GM18519 (cell line): Measurements from ENCODE around the gene NOS1AP.

Source experiments
- ATAC-seq: cut with Tn5 transposase; IDR thresholded peaks from one replicate; pipeline ENCODE4 v1.9.1; 2021; ENCODE audit warnings: mild to moderate bottlenecking, moderate library complexity; ENCODE audit not compliant: unreplicated experiment, low FRiP score

NOS1AP gene

DNA sequence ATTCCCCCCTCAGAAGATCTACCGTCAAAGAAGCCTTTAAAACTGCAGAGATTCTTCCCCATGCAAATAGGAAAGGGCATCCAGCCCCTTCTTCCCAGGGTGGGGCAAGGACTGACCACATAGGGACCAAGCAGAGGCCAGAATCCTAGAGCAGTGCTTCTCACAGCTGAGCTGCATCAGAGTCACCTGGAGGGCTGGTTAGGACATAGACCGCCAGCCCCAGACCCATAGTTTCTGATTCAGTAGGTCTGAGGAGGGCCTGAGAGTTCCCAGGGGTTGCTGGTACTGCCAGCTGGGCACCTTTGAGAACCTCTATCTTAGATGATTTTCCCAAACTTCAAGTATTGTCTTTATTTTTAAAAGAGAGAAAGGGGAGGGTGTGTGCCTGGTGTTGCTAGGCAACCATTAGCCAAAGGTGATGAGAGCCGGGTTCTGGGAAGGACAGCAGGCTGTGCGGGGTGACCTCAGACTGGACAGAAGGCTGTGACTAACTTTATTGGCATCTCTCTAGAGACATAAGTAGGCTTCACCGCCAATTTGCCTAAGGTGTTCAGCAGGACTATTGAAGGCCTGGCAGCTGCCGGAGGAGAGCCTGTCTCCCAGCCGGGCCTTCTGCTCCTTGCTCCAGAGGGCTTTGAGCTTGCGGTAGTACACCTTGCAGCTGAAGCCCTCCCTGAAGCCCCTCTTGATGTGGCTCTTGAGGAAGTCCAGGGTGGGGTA lies 304.2 kb downstream of the NOS1AP start:
- no peak for ATAC-seq

DNA sequence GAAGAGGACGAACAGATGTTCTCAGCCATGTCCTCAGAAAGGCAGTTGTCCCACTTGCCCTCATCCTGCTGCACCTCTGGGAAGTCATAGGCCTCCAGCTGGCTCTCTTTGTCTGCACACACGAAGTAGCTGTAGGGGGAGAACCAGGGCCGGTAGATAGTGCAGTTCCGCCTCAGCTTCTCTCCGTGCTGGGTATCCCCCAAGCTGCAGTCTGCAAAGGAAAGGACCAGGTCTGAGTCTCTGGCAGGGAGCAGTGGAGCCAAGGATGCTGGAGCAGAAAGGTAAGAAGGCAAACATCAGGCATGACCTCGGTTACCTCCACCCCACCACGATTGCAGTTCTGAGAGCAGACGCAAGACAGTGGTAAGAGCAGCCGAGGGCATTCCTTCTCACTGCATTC lies 304.9 kb downstream of the NOS1AP start:
- no peak for ATAC-seq

DNA sequence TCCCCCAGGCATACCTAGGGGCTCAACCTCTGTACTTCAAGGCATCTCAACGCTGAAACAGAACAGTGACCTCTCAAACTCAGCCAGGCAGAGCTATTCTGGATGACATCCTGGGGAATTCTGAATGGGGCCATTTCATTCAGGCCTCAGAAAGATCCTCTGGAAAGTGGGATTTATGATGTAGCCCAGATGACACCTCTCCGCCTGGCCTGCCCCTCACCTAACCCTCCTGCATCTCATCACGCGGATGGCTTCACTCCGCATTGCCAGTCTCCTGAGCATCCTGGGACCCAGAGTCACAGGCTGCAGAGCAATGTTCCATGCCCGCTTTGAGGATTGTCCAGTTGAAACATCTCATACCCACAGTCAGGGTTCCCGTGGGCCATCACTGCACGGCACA lies 306.0 kb downstream of the NOS1AP start:
- no peak for ATAC-seq

DNA sequence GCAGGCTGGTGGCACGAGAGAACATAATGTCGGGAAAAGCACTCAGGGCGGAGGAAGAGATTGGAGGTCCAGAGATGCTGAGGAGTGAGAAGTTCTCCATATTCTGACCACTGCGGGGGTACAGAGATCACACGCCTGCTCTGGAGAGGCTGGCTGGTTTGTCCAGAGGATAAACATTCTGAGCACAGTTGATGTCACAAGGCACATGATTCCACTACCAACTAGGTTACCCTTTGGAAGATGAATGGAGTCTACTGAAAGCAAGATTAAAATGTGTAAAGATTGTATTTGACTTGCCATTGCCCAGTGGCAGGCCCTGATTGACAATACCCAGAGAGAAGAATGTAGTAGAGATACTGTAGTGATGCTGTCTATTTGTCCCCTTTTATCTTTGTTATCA lies 307.2 kb downstream of the NOS1AP start, which contains the start of gene SPATA46:
SPATA46 (minus strand) TSS at position 164 of the 400 bp plus-strand sequence; CDS start at position 100, 64 bp downstream.
- ATAC-seq = no peak

DNA sequence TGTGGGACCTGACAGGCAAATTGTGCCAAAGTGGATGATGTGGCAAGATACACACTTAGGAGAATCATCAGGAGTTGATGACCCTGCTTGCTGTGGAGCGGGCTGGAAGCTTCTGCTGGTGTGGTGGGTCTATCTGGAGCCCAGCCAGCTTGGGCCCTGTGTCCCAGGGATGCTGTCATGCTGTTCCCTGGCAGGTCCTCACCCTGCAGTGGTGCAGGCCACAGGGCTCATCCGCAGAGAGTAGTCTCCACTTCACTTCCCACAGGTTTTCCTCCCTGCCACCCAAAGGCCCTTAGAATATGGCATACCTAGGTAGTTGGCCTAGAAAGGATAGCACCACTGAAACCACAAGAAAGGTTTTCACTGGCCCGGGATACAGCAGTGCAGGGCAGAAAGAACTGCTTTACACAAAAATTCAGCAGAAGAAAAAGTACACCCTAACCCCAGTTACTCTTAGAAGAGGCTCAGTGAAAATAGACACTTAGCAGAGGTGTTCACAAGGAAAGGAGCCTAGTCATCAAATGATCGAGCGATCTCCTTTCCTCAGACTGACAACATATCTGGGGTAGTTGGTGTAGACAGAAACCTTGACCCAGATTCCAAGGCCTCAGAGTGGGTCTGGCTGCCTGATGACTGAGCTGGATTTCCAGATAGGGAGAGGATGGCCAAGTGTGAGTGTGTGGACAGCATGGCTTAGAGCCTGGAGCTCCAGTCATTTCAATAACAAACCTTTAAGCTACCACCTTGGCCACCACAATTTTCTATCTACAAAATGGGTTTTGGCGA lies 310.8 kb downstream of the NOS1AP start:
- no peak for ATAC-seq

DNA sequence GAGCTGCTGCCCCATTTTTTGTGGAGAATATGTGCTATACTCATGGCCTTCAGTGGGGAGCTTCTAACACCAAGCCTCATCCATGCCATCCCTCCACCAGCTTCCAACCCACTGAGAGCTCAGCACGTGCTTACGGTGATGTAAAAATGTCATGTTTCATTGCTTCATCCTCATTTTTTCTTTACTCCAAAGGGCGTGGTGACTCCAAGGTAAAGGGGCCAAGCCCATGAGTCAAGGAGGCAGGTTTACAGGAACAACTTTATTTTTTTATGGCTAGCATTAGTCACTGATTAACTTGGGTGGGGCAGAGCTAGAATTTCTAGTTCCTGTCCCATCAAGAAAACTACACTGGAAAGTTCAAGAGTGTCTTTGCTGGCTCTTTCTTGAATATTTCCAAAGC lies 311.9 kb downstream of the NOS1AP start, which contains the start of gene C1orf226:
C1orf226 (plus strand) TSS at position 346 of the 400 bp plus-strand sequence. CDS start 174 bp downstream, outside the sequence.
- no peak for ATAC-seq

DNA sequence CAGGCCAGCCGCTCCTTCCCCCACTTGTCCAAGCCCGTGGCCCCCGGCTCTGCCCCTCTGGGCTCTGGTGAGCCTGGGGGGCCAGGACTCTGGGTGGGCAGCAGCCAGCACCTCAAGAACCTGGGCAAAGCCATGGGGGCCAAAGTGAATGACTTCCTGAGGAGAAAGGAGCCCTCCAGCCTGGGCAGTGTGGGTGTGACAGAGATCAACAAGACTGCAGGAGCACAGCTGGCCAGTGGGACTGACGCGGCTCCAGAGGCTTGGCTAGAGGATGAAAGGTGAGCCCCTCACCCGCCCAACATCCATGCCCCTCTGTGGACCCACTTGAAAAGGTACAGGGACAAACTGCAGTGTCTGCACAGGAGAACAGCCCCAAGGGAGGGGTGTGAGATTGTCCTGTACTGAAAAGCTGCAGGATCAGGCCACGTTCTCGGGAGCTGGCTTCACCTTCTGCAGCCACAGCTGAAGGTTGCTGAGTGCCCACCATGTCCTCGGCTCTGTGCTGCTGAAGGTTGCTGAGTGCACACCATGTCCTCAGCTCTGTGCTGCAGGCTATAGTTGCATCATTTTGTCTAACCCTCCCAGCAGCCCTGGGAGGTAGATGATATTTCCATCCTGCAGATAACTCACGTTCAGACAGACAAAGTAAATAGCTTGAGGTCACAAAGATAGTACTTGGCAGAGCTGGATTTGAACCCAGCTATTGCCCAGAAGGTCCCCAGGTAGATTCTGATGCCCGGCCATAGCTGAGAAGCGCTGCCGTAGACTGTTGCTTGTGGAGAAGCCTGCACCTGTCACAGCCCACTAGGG lies 312.7 kb downstream of the NOS1AP start:
- no peak for ATAC-seq

DNA sequence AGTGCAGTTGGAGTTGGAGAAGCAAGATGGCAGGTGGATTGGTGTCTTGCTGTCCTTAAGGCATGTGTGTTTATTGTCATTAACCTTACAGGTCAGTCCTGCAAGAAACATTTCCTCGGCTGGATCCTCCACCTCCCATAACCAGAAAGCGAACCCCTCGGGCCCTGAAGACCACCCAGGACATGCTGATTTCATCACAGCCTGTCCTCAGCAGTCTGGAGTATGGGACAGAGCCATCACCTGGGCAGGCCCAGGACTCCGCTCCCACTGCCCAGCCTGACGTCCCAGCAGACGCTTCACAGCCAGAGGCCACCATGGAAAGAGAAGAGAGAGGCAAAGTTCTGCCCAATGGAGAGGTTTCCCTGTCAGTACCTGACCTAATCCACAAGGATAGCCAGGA lies 313.6 kb downstream of the NOS1AP start:
- ATAC-seq = no peak

DNA sequence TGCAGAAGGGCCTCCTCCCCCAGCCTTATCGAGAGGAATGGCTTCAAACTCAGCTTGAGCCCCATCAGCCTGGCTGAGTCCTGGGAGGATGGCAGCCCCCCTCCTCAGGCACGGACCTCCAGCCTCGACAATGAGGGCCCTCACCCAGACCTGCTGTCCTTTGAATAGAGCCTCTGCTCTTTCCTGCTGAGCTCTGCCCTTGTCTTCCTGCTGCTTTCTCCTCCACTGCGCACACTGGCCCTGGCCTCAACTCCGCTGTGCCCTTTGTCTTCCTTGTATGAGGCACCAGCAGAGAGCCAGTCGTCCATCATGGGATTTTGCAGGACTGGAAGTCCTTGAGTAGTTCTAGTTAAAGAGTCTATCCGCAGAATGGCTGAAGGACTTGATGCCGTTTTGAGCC lies 314.0 kb downstream of the NOS1AP start:
- ATAC-seq = no peak

DNA sequence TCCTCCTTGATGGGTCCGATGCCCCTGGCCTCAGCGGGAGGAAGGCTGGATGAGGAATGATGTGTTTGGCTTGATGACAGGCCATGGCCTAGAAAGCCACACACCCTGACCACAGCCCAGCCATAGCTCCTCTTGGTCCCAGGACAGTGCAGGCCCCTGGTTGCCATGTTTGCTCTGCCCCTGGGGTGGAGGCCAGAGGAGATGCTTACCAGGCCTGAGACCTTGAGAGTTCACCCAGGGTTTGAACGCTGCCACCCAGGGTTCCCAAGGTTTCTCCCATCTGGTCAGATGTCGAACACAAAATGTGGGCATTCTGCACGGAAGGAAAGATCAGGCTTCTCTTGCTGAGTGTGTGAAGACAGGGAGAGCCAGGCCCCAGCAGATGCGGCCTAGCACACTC lies 314.6 kb downstream of the NOS1AP start:
- no peak for ATAC-seq

DNA sequence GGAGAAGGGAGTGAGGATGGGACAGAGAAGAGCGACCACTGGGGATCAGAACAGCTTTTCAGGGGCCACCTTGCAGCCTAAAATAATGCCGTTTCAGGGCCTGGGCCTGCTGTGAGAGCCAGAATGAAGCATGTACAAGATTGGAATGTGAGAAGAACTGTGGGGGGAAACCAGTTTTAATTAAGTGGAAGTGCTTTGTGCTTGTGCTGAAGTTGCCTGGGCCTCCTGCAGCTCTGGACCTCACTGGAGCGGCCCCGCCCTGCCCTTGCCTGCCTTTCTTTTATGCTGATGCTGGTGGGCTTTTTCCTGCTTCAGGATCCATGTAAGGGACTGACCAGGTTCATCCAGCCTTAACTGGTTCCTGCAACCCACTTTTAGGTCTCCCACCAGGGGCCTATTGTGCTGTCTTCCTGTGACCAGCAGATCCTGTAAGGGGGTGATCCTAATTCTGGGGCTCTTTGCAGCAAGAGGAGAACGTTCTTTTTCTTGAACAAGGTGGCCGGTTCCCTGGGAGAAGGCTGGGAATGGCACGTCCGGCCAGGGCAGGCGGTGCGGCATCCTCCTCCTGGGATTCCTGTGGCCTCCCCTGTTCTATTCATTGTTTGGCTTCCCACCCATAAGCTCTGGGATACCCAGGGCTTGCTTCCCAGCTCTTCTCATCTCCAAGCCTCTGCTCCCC lies 315.2 kb downstream of the NOS1AP start:
- no peak for ATAC-seq

DNA sequence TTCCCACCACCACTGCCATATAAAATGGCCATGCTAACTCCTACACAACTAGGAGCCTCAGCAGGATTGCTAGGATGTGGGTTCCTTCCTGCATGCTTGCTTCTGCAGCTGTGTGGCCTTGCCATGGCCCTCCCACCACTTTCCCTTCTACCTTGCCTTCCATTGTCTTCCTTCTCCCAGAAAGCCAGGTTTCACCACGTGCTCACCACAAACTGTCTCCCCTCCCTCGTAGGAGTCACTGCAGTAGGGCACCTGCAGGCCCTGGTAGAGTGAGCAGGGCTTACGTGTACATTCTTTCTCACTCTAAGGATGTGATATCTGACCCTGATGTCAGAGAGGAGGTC lies 315.8 kb downstream of the NOS1AP start:
- no peak for ATAC-seq

DNA sequence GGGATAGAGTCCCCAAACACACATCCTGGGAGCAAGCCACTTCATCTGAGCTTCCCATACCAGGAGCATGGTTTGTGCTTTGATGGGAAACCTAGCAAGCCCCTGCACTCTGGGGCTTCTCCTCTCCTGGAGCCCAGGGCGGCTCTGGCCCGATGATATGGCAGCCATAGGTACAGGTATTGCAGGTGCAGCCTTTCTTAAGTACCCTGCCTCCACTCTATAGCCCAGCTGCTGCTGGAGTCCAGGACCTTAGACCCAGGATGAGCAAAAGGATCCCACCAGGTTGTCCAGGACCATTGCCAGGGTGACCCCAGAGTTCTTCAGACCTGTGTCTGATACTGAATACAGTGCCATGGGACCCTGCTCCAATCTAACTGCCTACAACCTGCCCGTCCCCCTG lies 316.2 kb downstream of the NOS1AP start:
- ATAC-seq = no peak

DNA sequence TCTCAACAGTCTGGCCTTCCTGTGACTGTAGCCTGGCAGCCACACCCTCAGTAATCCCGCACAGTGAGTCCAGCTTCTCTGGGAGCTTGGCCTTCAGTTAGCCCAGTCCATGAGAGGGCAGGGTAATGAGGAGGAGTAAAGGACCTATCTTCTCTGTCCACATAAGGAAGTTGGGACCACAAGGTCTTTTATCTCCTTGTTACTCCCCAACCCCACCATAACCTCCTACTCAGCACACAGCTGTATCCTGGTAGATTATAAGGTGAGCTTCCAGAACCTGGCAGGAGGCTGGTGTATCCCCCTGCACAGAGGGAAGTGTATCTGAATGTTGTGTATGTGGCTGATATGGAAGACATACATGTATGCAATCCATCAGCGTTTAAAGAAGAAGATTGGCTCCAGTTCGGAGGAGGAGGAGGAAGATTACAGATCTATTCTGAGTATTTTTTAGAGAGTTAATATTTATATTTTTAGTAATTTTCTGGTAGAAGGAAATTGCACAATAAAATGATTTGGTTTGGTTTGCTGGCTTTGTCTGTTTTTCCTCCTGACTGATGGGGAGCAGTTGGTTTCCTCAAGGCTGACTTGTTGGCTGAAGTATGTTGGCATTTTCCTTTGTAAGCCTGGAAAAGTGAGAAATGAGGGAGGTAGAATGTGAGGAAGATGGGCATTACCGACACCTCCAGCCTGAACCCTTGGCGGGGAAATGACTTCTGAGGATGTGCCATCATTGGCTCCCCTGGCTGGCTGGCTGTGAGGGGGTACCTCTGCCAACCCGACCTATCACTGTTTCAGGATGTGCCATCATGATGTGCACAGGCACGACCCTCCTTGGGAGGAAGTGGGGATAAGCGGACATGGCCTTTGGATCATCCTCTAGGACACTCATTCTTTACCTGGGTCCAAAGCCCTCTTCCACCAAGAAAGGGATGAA lies 317.1 kb downstream of the NOS1AP start:
- no peak for ATAC-seq

DNA sequence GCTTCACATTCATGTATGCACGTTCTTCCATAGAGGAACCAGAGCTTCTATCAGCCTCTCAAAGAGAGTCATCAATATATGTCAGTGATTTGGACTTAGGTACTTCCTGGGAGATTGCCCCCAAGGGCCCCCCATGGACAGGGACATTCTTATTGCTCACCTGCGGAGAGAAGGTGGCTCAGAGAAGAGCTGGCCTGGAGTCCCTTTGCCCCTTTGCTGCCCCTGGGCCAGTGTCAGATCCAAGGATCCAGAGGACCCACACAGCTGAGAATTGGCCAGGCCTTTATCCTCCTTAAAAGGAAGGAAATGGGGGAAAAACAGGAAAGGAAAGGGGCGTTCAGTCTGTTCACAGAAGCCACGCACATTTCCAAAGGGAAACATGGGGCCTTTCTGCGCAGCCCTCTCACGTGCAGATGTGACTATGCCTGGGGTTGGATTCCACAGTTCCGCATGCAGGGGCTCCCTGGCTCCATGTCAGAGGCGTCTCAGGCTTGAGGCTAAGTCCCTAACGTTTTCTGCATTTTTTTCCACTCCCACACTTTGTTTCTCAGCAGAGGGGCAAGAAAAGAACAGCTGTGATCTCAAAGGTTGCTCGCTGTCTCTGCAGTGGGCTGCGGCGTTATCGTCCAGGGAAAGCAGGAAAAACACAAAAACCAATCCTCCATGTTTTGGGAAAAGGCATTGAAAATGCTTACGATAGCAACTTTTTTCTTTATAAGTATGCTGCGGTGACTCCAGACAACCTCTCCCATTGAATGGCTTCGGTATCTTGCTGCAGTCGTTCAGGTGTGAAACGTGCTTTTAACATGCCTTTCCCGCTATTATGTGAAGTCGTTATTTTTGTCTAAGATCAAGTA lies 318.0 kb downstream of the NOS1AP start:
- no peak for ATAC-seq

DNA sequence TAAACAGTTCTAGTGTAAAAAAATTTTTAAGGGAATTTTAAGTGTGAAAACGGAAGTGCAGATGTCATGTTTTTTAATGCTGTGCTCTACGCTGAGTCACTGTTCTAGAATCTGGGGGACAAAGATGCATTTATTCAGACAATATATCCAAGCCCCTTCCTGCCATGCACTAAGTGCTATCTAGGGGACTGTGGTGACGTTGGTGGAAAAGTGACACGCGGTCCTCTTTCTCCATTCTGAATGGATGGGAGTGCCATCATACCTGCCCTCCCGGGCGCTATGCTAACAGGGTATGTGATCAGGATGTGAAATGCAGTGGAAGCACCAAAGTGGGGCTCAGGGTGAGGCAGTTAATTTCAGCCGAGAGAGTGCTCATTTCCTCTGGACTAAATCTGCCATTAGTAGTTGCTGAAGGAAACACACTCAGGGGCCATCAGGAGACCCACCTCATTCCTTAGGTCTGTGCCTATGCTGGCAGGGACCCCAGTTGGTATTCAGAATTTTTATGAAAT lies 318.6 kb downstream of the NOS1AP start:
- ATAC-seq = no peak

DNA sequence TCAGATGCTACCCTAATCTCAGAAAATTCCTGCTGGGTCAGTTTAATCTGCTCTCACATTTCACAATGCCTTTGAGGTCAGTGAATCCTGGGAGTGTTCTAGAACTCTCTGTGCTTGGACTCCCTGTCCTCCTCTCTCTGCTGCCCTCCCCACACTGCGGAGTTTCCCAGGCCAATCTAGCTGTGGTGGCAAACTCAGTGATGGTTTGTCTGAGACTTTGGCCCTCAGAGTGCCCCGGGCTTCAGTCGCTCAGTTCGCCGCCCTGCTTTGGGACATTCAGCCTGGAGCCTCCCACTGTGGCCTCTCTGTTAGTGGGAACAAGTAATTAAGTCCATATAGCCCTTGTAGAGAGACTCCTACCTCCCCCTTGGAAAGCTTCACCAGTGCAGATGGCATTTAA lies 319.1 kb downstream of the NOS1AP start:
- ATAC-seq = no peak

DNA sequence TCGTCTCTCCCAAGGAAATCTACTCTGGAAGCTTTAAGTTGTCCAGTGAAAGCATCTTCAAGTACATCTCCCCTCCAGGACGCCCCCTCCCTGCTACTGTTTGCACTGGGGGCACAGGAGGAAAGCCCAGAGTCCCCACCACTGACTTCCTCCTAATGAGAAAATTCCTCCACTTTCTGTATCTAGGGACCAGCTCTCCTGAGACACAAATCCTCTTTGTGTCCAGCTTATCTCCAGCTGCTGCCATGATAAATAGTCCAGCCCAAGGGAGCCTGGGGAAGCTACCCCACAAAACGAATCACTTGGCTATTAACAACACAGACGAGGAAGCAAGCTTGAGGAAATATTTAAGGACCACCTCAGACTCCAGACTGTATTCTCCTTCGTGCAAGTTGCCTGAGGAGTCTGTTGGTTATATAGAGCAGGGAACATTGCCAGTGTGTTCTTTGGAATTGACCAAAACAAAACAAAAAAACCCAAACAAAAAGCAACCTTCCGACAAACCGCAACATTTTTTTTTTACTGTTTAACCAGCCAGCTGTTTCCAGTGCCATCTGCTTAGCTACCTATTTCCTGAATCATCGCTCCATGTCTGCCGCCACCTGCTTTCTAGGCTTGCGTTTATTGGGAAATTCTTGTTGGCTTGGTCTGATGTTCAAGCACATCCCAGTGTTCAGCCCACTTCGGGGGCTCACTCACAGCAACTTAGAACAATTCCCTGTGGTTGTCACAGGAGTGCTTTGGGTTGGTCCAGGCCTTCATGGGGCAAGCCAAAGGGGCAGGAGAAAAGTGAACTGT lies 319.7 kb downstream of the NOS1AP start:
- ATAC-seq = no peak
